ENCODE results near the gene JKAMP.

- no peak for TF ChIP-seq CTCF (IDR thresholded peaks at IDR 0.05)
- no peak for TF ChIP-seq EP300 (IDR thresholded peaks at IDR 0.05)
- TF ChIP-seq POLR2A (IDR thresholded peaks at IDR 0.05), result no peak
- no peak for TF ChIP-seq POLR2AphosphoS5 (IDR thresholded peaks at IDR 0.05)
Observed at GRCh38 chr14:59543873-59544272, 59.6 kb downstream of the JKAMP start.

Data from stomach (tissue), 4 donors.